GM13977 (cell line): Measurements from ENCODE around the gene NIPA2.

Experiments used
- DNase-seq: peaks from one replicate; pipeline ENCODE4 v3.0.0; 2012; ENCODE audit warnings: low spot score
- in situ Hi-C: fragments of 300-500 bp; cut with MboI; formaldehyde crosslinking; loops from one replicate; pipeline ENCODE4 v1.12.0; 2022; ENCODE audit warnings: low sequenced_read_pairs, low pct_unique_long_range_greater_than_20kb, mixed read lengths, inconsistent platforms; ENCODE audit not compliant: unreplicated experiment
- TF ChIP-seq, protein P1 (sequence below): IDR thresholded peaks from 2 replicates; pipeline ENCODE4 v1.5.1; 2012; ENCODE audit warnings: mild to moderate bottlenecking, control low read depth; ENCODE audit not compliant: insufficient read depth; ENCODE audit errors: extremely low read depth, missing control alignments

The NIPA2 gene

DNA sequence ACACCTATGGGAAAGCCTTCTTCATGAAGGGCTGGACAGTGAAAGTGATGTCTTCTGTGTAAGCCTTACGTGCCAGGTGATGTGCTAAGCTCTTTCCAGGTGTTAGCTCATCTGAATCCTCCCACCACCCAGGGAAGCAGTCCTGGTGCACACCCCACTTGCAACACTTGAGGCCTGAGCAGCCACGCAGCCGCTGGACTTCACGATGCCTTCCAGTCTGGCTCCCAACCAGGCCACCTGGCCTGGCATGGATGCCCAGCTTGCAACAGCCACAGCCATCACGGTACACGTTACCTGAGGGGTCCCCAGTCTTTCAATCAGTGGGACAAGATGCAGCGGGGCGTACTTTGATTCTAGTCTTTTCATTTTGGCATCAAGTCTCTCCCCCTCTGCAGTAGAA is 35.8 kb downstream of the NIPA2 start:
- TF ChIP-seq, protein P1, sequence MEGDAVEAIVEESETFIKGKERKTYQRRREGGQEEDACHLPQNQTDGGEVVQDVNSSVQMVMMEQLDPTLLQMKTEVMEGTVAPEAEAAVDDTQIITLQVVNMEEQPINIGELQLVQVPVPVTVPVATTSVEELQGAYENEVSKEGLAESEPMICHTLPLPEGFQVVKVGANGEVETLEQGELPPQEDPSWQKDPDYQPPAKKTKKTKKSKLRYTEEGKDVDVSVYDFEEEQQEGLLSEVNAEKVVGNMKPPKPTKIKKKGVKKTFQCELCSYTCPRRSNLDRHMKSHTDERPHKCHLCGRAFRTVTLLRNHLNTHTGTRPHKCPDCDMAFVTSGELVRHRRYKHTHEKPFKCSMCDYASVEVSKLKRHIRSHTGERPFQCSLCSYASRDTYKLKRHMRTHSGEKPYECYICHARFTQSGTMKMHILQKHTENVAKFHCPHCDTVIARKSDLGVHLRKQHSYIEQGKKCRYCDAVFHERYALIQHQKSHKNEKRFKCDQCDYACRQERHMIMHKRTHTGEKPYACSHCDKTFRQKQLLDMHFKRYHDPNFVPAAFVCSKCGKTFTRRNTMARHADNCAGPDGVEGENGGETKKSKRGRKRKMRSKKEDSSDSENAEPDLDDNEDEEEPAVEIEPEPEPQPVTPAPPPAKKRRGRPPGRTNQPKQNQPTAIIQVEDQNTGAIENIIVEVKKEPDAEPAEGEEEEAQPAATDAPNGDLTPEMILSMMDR: no peak
- in situ Hi-C loops: no loop called here

DNA sequence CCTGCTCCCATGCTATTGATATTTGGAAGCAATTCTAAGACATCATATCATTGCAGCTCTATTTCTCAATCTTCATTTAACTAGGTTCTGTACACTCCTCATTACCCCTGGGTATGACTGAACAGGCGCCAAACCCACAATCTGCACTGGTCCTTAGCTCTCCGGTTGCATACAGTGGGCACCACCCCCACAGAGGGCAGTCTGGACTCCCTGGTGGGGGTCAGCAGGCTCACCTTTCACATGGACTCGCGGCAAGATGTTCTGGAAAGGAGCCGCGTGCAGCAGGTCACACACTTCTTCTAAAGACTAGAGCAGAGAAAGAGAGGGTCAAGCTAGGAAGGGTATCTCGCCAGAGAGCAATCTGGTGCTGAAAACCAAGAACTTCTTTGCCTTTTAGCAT is 36.5 kb downstream of the NIPA2 start:
- no peak for DNase-seq
- in situ Hi-C loops: loop anchor here (25.0 kb wide), 1 partner anchor 112 kb away; the partner anchor contains the start of gene CYFIP1
- TF ChIP-seq, protein P1: no peak

More for the DNA sequence above, 35.8 kb downstream of the NIPA2 start:
- no peak for DNase-seq

DNA sequence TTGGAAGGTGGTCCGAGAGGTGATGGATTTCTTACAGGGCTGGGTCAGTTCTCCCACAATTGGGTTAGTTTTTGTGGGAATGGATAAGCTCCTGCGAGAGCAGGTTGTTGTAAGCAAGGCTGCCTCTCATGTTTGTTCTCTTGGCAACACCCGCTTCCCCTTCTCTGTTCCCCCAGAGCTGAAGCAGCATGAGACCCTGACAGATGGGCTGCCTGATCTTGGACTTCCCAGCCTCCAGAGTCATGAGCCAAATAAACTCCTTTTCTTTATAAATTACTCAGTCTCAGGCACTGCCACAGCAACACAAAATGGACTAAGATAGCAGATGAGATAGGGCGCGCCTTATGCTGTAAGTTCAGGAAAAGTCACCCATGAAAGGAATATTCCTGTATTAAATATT is 38.7 kb downstream of the NIPA2 start:
- in situ Hi-C loops: loop anchor here (25.0 kb wide), 1 partner anchor 110 kb away; the partner anchor contains the start of gene CYFIP1
- DNase-seq: no peak
- TF ChIP-seq, protein P1: no peak

DNA sequence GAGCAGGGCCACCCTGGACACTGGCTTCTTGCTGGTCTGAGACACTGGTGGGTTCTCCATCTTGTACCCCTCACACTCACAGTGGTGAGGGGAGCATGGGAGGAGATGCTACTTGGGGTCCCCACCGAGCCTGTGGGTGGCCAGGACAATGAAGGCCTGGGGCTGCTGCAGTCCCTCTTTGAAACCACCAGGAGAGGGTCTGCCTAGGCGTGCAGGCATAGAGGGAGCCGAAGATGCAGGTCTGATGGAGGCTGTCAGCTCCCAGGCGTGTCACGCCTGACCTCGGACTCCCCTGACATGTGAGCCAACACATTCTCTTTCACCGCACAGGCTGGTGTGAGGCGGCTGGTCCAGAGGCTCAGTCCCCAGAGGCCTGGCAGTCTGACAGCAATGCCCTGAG is 39.1 kb downstream of the NIPA2 start:
- DNase-seq: no peak
- in situ Hi-C loops: loop anchor here (25.0 kb wide), 1 partner anchor 110 kb away; the partner anchor contains the start of gene CYFIP1
- TF ChIP-seq, protein P1: no peak

DNA sequence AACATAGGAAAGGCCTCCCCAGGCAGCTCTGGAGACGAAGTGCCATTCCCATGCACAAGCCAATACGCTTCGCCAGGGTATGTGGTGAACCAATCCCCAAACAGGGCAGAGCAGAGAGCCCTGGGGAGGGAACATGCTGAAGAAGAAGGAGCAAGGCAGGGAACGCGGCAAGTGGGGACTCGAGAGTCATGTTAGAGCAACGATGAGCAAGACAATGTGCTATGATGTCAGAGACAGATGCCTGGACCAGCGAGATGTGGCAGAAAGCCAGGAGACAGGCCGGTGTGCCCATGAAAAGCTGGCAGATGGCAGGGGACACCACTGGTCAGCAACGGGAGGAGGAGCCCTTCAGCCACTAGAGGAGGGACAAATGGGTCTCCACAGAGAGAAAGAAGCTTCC is 39.6 kb downstream of the NIPA2 start:
- DNase-seq: no peak
- TF ChIP-seq, protein P1: no peak
- in situ Hi-C loops: loop anchor here (25.0 kb wide), 1 partner anchor 109 kb away; the partner anchor contains the start of gene CYFIP1

DNA sequence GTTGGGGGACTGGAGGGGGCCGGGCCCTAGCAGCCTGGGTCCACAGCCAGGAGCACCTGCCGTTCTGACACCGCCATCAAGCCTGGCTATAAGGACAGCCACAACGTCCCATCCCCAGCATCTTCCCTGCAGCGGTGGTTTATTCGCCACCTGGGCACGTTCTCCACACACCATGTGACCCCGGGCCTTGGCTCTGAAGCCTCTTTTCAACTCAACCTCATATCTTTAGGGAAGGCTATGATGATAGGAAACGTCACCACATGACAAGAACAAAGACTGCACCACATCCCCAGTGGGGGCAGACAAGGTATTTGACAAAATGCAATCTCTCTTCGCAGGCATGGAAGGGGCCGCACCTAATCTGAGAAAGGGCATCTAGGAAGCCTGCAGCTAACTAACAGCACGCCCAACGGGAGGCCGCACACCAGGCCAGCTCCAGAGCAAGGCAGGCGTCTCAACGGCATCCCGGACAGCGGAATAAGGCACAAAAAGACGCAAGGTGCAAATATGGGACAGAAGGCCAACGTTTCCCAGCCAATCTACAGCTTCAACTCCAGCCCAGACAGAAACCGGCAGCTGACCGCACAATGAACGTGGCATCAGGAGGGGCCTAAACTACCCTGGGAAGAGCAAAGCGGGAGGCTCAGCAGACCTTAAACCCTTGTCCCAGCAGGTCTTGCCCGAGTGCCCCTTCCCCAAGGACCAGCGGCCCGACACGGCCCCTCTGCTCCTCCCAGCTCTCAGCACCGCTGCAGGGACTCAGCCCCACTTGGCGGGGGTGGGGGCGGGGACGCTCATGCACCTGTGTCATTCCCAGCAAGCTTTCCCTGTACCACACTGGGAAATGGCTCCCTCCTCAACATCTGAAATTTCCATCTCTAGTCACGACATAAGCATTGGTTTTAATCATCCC is 41.9 kb downstream of the NIPA2 start:
- in situ Hi-C loops: loop anchor here (25.0 kb wide), 1 partner anchor 107 kb away; the partner anchor contains the start of gene CYFIP1
- TF ChIP-seq, protein P1: no peak
- DNase-seq: no peak
